SK-N-SH (cell line): ENCODE data around the gene PDLIM5. TPM values are rescaled to one million over a fixed set of nuclear protein-coding genes. Genes with fewer than 3 reads are reported as not detected.

Experiments
- CTCF ChIA-PET: fragments of 300-600, 350-600 bp; formaldehyde crosslinking; extraction: SDS; loops from one replicate; lab custom pipeline; 2021; lab: Yijun Ruan, JAX
- POLR2A ChIA-PET: fragments of 350-600 bp; sonication (Branson Sonifier 250); formaldehyde crosslinking; extraction: SDS; loops from one replicate; lab custom pipeline; 2020; ENCODE audit warnings: antibody characterized with exemption, inconsistent platforms; lab: Yijun Ruan, JAX
- DNase-seq: peaks from one replicate; pipeline ENCODE4 v3.0.0; 2012
- H2AFZ ChIP-seq: fragments of 200-600 bp; sonication (generic); 2 replicates; pipeline ENCODE4 v1.8.1; 2016; ENCODE audit warnings: antibody characterized with exemption, mild to moderate bottlenecking, low read depth
- H3F3A ChIP-seq: fragments of 200-600 bp; sonication (generic); replicated peaks from 2 replicates; pipeline ENCODE3; 2016; ENCODE audit warnings: antibody characterized with exemption, mild to moderate bottlenecking; ENCODE audit not compliant: insufficient read depth
- H3K27ac ChIP-seq, 2 experiments: fragments of 200-500 bp in 1 of 2; fragments of 200-600 bp in 1 of 2; sonication (Bioruptor generic) in 1 of 2; sonication (generic), shearing (Covaris generic) in 1 of 2; 2 replicates each; pipeline versions ENCODE4 v1.5.1 to v1.6.1; 2014 to 2016; ENCODE audit warnings: low read depth in 2 of 2, inconsistent platforms in 1 of 2, low read length in 1 of 2, mild to moderate bottlenecking in 1 of 2, mixed read lengths in 1 of 2
- H3K27me3 ChIP-seq: fragments of 200-600 bp; sonication (generic), shearing (Covaris generic); 2 replicates; pipeline ENCODE4 v1.6.1; 2016; ENCODE audit warnings: mixed run types; ENCODE audit not compliant: insufficient read depth
- H3K36me3 ChIP-seq, 2 experiments: fragments of 200-500 bp in 1 of 2; fragments of 200-600 bp in 1 of 2; sonication (Bioruptor generic) in 1 of 2; sonication (generic) in 1 of 2; replicated peaks in 1 of 2; 2 replicates each; pipeline versions ENCODE3 to v1.5.1; 2014 to 2016; ENCODE audit warnings: low read length in 1 of 2, mild to moderate bottlenecking in 1 of 2; ENCODE audit not compliant: insufficient read depth in 2 of 2, control insufficient read depth in 1 of 2
- H3K4me1 ChIP-seq, 2 experiments: fragments of 200-500 bp in 1 of 2; fragments of 200-600 bp in 1 of 2; sonication (Bioruptor generic) in 1 of 2; sonication (generic), shearing (Covaris generic) in 1 of 2; 2 replicates each; pipeline versions ENCODE4 v1.5.1 to v1.6.1; 2014 to 2016; ENCODE audit warnings: low read depth in 1 of 2, low read length in 1 of 2, mixed run types in 1 of 2; ENCODE audit not compliant: insufficient read depth in 2 of 2, control insufficient read depth in 1 of 2
- H3K4me2 ChIP-seq: fragments of 200-600 bp; sonication (generic), shearing (Covaris generic); 2 replicates; pipeline ENCODE4 v1.6.1; 2017; ENCODE audit warnings: mixed run types
- H3K4me3 ChIP-seq, 2 experiments: fragments of 200-500 bp in 1 of 2; fragments of 200-600 bp in 1 of 2; sonication (Bioruptor generic) in 1 of 2; sonication (generic), shearing (Covaris generic) in 1 of 2; 2 replicates each; pipeline versions ENCODE4 v1.5.1 to v1.8.1; 2014 to 2016; ENCODE audit warnings: low read depth in 2 of 2, inconsistent platforms in 1 of 2, low read length in 1 of 2, mild to moderate bottlenecking in 1 of 2, mixed read lengths in 1 of 2, moderate library complexity in 1 of 2
- H3K79me2 ChIP-seq: fragments of 200-600 bp; sonication (generic); 2 replicates; pipeline ENCODE4 v1.8.1; 2017; ENCODE audit warnings: mild to moderate bottlenecking; ENCODE audit not compliant: insufficient read depth
- H3K9ac ChIP-seq: fragments of 200-600 bp; sonication (generic); 2 replicates; pipeline ENCODE4 v1.6.1; 2017; ENCODE audit warnings: mixed run types
- H3K9me2 ChIP-seq: fragments of 200-600 bp; sonication (generic); 2 replicates; pipeline ENCODE4 v1.6.1; 2017; ENCODE audit warnings: mixed run types
- H3K9me3 ChIP-seq: fragments of 200-600 bp; sonication (generic); 2 replicates; pipeline ENCODE4 v1.6.1; 2017; ENCODE audit warnings: mixed run types, mild to moderate bottlenecking, moderate library complexity
- H4K20me1 ChIP-seq: fragments of 200-600 bp; sonication (generic); 2 replicates; pipeline ENCODE4 v1.6.1; 2017; ENCODE audit warnings: mild to moderate bottlenecking, mixed run types; ENCODE audit not compliant: insufficient read depth
- ELF1 ChIP-seq: IDR thresholded peaks from 2 replicates; pipeline ENCODE4 v1.4.0; 2012
- EP300 ChIP-seq, 2 experiments: IDR thresholded peaks; 2 replicates each; pipeline versions ENCODE4 v1.4.0 to v1.6.1; 2012; ENCODE audit warnings: borderline replicate concordance in 1 of 2, low read depth in 1 of 2, low read length in 1 of 2
- FOSL2 ChIP-seq: IDR thresholded peaks from 2 replicates; pipeline ENCODE4 v1.4.0; 2012; ENCODE audit warnings: low read depth, mild to moderate bottlenecking, moderate library complexity, borderline replicate concordance
- JUND ChIP-seq: IDR thresholded peaks from 2 replicates; pipeline ENCODE4 v1.4.0; 2012
- MAX ChIP-seq: IDR thresholded peaks from 2 replicates; pipeline ENCODE4 v1.4.0; 2012; ENCODE audit warnings: low read depth
- NRF1 ChIP-seq: IDR thresholded peaks from 2 replicates; pipeline ENCODE4 v1.6.1; 2012; ENCODE audit warnings: low read depth, mild to moderate bottlenecking, low read length
- PBX3 ChIP-seq: IDR thresholded peaks from 2 replicates; pipeline ENCODE4; 2012
- POLR2AphosphoS5 ChIP-seq: IDR thresholded peaks from 2 replicates; pipeline ENCODE4 v1.6.1; 2012; ENCODE audit warnings: low read depth, low read length
- RCOR1 ChIP-seq: fragments of 150-350 bp; IDR thresholded peaks from 2 replicates; pipeline ENCODE4 v1.6.1; 2017; ENCODE audit warnings: antibody characterized with exemption, low read length
- RFX5 ChIP-seq: IDR thresholded peaks from 2 replicates; pipeline ENCODE4 v1.6.1; 2012; ENCODE audit warnings: mild to moderate bottlenecking, improper control_type of control experiment, low read length
- RXRA ChIP-seq: IDR thresholded peaks from 2 replicates; pipeline ENCODE4 v1.4.0; 2012; ENCODE audit warnings: low read depth, mild to moderate bottlenecking, borderline replicate concordance
- SMC3 ChIP-seq: IDR thresholded peaks from 2 replicates; pipeline ENCODE4 v1.6.1; 2012; ENCODE audit warnings: low read depth, low read length, improper control_type of control experiment
- TAF1 ChIP-seq: IDR thresholded peaks from 2 replicates; pipeline ENCODE4 v1.6.1; 2012; ENCODE audit warnings: low read depth, mild to moderate bottlenecking, low read length, moderate library complexity, borderline replicate concordance
- TEAD4 ChIP-seq: IDR thresholded peaks from 2 replicates; pipeline ENCODE4 v1.4.0; 2012; ENCODE audit warnings: mild to moderate bottlenecking, borderline replicate concordance; ENCODE audit not compliant: insufficient read depth
- YY1 ChIP-seq: IDR thresholded peaks from 2 replicates; pipeline ENCODE4 v1.4.0; 2012; ENCODE audit warnings: low read depth, mild to moderate bottlenecking
- WGBS: methylation state at CpG from one replicate; pipeline ENCODE4 v1.1.6; 2017; ENCODE audit warnings: low lambda C conversion rate; 5-methylcytosine and 5-hydroxymethylcytosine counted together
- polyA plus RNA-seq, 3 experiments: library from polyadenylated mRNA; depleted of rRNA; stranded (reverse); fragments of >200 nt; gene quantifications; 2 replicates each; pipeline ENCODE4 v1.2.3, GENCODE V29; 2012
- TF ChIP-seq, protein P1 (sequence below): fragments of 150-350 bp; IDR thresholded peaks from 2 replicates; pipeline ENCODE4 v1.6.1; 2017; ENCODE audit warnings: antibody characterized with exemption, low read length, low read depth, borderline replicate concordance
- TF ChIP-seq, protein P2 (sequence below): fragments of 150-350 bp; IDR thresholded peaks from 2 replicates; pipeline ENCODE4 v1.6.1; 2016; ENCODE audit warnings: mild to moderate bottlenecking, low read depth, low read length

PDLIM5 gene
- polyA plus RNA-seq, 1 of the 3 experiments (the other 2 are of a cell fraction): 36.7 TPM

DNA sequence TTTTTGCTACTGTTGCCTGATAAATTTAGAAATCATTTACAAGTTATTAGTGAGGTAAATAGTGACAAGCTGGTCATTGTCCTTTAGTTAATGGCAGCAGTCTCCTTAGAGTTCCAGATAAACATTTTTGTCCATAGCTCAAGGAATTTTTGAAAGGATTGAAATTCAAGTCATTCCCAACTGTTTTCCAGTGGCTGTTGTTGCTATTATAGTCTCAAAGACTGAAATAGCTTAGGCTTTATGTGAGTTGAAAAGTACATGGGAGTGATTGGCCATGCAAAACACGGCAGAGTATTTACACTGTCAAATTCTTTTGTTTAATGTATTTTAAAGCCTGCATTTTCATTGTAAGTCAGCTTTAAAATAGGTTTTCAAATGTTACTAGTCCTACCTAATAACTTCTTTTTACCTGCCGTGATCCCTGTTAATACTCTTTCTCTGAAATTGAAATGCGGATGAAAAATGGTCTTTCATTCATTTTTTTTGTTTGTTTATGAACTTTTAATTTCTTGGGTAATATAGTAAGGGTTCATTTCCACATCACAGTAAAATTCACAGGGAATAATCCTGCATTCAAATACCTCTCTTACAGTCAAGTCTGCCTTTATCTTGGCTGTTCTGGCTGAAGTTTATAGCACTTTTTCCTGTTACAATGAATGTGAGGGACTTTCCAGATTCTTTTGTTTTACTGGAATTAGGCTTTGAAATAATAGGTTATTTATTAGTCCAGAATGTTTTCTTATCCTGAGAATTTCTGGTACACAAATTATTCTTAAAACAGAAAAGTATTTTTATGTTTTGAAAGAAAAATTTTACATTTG is 85.1 kb downstream of the PDLIM5 start:
- Histone ChIP-seq H2AFZ (no peak overlapping the region), H3K36me3 (peaks cover 0 to 3% of the 10 kb centered on the region in 2 experiments), H3K9me2 (no peaks in the 10 kb centered on the region), H3K9ac (no peak overlapping the region), H3K4me2 (no peak overlapping the region), H3K27me3 (no peaks in the 10 kb centered on the region), H3K27ac (no peak overlapping the region; a peak in 1 of 4 replicates), H3K4me3 (no peak overlapping the region), H3K79me2 (peaks cover 90% of the 10 kb centered on the region), H3K9me3 (no peaks in the 10 kb centered on the region), H3F3A (peaks cover 12% of the 10 kb centered on the region), H3K4me1 (peaks cover 0 to 32% of the 10 kb centered on the region in 2 experiments; a peak in 3 of 4 replicates), H4K20me1 (no peaks in the 10 kb centered on the region)
- no peak for DNase-seq
- 87% methylated on average over 3 of the region's 3 CpGs for WGBS
- ChIA-PET POLR2A (no interaction called here), CTCF (interaction anchor here (1.0 kb wide), 1 partner anchor 41 kb away, joined by 3 read pairs; no protein-coding TSS in a partner anchor)
- TF ChIP-seq NRF1 (no peak), POLR2AphosphoS5 (no peak), MAX (no peak), RFX5 (no peak), JUND (no peak), TAF1 (no peak)
- TF ChIP-seq, protein P1, sequence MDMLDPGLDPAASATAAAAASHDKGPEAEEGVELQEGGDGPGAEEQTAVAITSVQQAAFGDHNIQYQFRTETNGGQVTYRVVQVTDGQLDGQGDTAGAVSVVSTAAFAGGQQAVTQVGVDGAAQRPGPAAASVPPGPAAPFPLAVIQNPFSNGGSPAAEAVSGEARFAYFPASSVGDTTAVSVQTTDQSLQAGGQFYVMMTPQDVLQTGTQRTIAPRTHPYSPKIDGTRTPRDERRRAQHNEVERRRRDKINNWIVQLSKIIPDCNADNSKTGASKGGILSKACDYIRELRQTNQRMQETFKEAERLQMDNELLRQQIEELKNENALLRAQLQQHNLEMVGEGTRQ: no peak

- no peak overlapping the region for H3K27ac ChIP-seq
Observed at GRCh38 chr4:94537921-94538628, 86.3 kb downstream of the PDLIM5 start.

More at GRCh38 chr4:94537921-94538628, 86.3 kb downstream of the PDLIM5 start:
- Histone ChIP-seq H2AFZ (no peak overlapping the region), H3K9me2 (no peaks in the 10 kb centered on the region), H3K4me3 (no peak overlapping the region), H3K79me2 (peaks cover 88% of the 10 kb centered on the region), H3K9ac (no peak overlapping the region), H3K9me3 (no peaks in the 10 kb centered on the region), H3K4me2 (no peak overlapping the region), H4K20me1 (no peaks in the 10 kb centered on the region), H3K27me3 (no peaks in the 10 kb centered on the region), H3K36me3 (peaks cover 0 to 3% of the 10 kb centered on the region in 2 experiments), H3K4me1 (peaks cover 0 to 32% of the 10 kb centered on the region in 2 experiments; a peak in 3 of 4 replicates), H3F3A (peaks cover 8% of the 10 kb centered on the region)
- WGBS: 95% methylated on average over 3 of the region's 3 CpGs
- DNase-seq: no peak
- ChIA-PET CTCF (no interaction called here), POLR2A (no interaction called here)
- TF ChIP-seq RXRA (no peak), PBX3 (no peak), JUND (no peak), EP300 (IDR thresholded peaks at IDR 0.05; ENCODE audit: borderline replicate concordance in 1 of 2, low read depth in 1 of 2, low read length in 1 of 2) (no peak), RCOR1 (no peak), ELF1 (no peak), SMC3 (no peak), FOSL2 (no peak), YY1 (no peak), TEAD4 (no peak)
- TF ChIP-seq, protein P1: no peak
- TF ChIP-seq, protein P2, sequence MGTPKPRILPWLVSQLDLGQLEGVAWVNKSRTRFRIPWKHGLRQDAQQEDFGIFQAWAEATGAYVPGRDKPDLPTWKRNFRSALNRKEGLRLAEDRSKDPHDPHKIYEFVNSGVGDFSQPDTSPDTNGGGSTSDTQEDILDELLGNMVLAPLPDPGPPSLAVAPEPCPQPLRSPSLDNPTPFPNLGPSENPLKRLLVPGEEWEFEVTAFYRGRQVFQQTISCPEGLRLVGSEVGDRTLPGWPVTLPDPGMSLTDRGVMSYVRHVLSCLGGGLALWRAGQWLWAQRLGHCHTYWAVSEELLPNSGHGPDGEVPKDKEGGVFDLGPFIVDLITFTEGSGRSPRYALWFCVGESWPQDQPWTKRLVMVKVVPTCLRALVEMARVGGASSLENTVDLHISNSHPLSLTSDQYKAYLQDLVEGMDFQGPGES: no peak
